ENCODE measurements around the gene KLF2.

The KLF2 gene

GRCh38 chr19:16374436-16374835 is 49.8 kb downstream of the KLF2 start:
- DNase-seq (ENCODE audit: low read depth) = no peak
- no peak for TF ChIP-seq CTCF (IDR thresholded peaks at IDR 0.05; ENCODE audit: control insufficient read depth, insufficient read depth, low read depth, low read length, missing control alignments)
- H3K4me3 ChIP-seq (ENCODE audit: control insufficient read depth, low read depth, low read length) = no peak overlapping the region

DNA sequence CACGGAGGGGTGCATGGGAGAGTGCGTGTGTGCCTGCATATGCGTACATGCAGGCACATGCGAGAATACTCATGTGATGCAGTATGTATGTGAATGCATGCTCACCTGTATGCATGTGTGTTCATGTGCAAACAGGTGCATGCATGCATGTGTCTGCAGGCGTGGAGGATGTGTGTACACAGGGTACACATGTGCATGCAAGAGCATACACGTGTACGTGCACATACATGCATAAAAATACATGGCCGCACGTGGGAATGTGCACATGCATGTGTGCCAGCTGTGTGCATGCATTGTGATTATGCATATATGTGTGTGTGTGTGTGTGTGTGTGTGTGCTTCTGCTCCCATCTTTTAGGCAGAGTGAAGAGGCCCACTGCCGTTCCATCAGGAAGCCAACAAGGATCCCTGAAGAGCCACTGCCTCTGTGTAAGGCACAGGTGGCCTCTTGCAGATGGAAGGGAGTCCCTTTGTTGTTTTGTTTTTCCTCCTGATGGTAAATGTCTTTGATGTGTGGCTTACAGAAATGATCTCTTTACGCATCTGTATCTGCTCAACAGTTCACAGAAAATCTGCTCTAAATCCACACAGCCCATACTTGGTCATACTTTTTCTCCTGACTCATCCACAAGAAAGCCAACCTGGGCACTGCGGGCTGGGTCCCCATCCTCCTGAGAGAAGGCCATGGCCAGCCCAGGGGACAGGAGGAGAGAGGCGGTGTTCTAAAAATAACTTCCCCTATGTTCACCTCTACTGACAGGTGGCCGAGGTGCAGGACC is 50.7 kb downstream of the KLF2 start:
- DNase-seq (ENCODE audit: low read depth) = no peak
- no peak overlapping the region for H3K4me3 ChIP-seq (ENCODE audit: control insufficient read depth, low read depth, low read length)
- TF ChIP-seq CTCF (IDR thresholded peaks at IDR 0.05; ENCODE audit: control insufficient read depth, insufficient read depth, low read depth, low read length, missing control alignments) = no peak

- no peak for TF ChIP-seq CTCF (IDR thresholded peaks at IDR 0.05; ENCODE audit: control insufficient read depth, insufficient read depth, low read depth, low read length, missing control alignments)
- H3K4me3 ChIP-seq (ENCODE audit: control insufficient read depth, low read depth, low read length) = no peak overlapping the region
- DNase-seq (ENCODE audit: low read depth) = no peak
Measured at GRCh38 chr19:16375936-16376185, 51.2 kb downstream of the KLF2 start.

GRCh38 chr19:16376241-16376640 is 51.6 kb downstream of the KLF2 start:
- no peak overlapping the region for H3K4me3 ChIP-seq (ENCODE audit: control insufficient read depth, low read depth, low read length)
- DNase-seq (ENCODE audit: low read depth) = no peak
- TF ChIP-seq CTCF (IDR thresholded peaks at IDR 0.05; ENCODE audit: control insufficient read depth, insufficient read depth, low read depth, low read length, missing control alignments) = no peak

DNA sequence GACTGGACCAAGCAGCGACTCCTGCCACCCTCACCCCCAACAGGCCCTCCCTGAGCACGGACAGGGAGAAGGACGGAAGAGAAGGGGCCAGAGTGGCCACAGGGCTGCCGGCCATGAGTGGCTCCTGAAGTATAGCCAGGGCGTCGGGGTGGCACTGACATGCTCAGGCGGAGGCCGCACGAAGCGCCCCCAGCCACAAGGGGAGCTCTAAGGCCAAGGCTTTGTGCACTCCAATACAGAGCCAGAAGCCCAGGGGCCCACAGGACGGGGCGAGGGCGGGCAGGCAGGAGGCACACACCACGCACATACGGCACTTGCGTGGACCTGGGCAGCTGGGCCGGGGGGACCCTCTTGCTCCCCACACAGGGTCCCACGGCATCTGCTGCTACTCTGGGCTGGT is 52.0 kb downstream of the KLF2 start:
- H3K4me3 ChIP-seq (ENCODE audit: control insufficient read depth, low read depth, low read length) = no peak overlapping the region
- peak; percentile 28 for TF ChIP-seq CTCF (IDR thresholded peaks at IDR 0.05; ENCODE audit: control insufficient read depth, insufficient read depth, low read depth, low read length, missing control alignments)
- DNase-seq (ENCODE audit: low read depth) = no peak

DNA sequence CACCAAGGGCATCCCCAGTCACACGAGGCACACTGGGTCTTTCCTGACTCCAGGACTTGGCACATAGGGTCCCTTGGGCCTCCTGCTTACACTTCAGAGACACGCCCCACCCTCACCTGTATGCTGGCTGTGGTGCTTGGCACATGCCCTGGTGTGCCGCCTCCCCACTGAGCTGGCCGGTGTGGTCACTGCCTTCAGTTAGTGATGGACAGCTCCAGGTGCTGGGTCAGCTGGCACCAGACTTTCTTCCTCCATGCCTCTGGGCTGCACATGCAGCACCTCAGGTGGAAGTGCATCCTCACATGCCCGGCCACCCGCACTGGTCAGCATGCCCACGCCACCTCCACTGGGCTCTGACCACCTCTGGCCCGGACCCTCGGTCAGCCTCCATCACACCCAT is 52.9 kb downstream of the KLF2 start:
- TF ChIP-seq CTCF (IDR thresholded peaks at IDR 0.05; ENCODE audit: control insufficient read depth, insufficient read depth, low read depth, low read length, missing control alignments) = no peak
- H3K4me3 ChIP-seq (ENCODE audit: control insufficient read depth, low read depth, low read length) = no peak overlapping the region
- no peak for DNase-seq (ENCODE audit: low read depth)

Measured in AG09309 (cell line).